ENCODE data around the gene MEGF11.

DNA sequence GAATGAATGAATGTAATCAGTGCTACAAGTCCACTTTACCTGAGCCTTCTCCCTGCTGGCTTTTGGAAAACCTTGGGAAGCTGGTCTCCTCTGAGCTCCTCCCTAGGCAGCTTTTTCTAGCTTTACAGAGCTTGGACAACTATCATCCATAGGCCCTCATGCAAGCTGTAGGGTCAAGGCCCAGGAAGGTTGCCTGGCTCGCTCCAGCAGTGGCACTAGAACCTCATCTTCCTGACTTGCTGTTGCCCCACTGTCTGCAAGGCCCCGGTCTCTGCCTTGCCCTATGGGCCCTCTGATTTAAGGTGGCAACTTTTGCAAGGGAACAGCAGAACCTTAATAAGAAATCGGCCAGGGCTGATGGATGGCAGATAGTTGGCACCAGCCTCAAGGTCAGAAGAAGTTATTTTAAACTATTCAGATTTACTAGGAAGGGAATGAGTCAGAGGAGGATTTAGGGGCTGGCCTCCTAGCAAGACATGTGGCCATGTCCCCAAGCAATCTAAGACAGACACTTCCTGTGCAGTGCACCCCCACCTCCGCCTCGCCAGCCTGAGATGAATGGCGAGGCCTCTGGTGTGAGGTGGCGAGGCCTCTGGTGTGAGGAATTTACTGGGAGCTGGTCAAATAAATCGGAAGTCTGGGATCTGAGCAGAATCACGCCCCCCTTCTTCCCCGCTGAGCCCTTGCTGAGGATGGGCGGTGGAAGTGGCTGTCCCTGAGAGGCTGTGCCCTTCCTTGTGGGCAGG, 180.8 kb downstream of the MEGF11 start:
- TF ChIP-seq, protein P1, sequence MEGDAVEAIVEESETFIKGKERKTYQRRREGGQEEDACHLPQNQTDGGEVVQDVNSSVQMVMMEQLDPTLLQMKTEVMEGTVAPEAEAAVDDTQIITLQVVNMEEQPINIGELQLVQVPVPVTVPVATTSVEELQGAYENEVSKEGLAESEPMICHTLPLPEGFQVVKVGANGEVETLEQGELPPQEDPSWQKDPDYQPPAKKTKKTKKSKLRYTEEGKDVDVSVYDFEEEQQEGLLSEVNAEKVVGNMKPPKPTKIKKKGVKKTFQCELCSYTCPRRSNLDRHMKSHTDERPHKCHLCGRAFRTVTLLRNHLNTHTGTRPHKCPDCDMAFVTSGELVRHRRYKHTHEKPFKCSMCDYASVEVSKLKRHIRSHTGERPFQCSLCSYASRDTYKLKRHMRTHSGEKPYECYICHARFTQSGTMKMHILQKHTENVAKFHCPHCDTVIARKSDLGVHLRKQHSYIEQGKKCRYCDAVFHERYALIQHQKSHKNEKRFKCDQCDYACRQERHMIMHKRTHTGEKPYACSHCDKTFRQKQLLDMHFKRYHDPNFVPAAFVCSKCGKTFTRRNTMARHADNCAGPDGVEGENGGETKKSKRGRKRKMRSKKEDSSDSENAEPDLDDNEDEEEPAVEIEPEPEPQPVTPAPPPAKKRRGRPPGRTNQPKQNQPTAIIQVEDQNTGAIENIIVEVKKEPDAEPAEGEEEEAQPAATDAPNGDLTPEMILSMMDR (IDR thresholded peaks at IDR 0.05 in 8 of 11, conservative IDR thresholded peaks at IDR 0.05 in 3 of 11) = no peak
- TF ChIP-seq POLR2AphosphoS5 (IDR thresholded peaks at IDR 0.05) = no peak
- TF ChIP-seq POLR2A (IDR thresholded peaks at IDR 0.05) = no peak
